NCI-H146 treated with DMSO at 0.1 percent for 48 hours (cell line): ENCODE results near the gene POLR2E.

Source experiments
- DNase-seq: peaks from one replicate; lab custom pipeline; 2025; ENCODE audit not compliant: unreplicated experiment; lab: John Stamatoyannopoulos, UW

Gene POLR2E

DNA sequence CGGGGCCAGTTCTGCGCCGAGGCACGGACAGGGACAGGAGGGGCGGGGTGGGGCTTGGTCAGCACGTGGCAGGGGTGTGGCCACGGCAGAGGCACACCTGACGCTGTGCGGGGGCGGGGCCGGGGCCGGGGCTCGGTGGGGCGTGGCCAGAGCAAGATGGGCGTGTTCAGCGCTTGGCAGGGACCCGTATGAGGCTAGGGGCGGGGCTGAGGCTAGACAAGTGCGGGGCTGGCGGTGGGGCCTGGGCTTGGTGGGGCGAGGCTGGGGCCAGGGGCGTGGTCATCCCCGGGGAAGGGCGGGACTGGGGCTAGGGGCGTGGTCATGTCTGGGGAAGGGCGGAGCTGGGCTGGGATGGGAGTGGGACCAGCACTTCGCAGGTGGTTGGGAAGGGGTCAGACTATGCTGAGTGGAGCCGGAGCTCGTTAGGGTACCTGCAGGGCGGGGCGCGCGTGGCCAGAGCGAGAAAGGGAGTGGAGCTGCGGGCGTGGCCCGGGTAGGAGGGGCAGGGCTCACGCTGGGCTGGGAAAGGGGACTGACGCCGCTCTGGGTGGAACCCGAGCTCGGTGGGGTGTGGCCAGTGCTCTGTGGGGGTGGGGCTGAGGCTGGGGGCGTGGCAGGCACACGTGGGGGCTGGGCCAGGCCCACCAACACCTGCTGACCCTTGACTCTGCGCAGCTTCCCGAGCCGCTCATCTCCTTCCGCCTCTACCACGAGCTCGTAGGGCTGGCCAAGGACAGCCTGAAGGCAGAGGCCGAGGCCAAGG is 12.8 kb downstream of the POLR2E start:
- DNase-seq: peak; percentile 87

DNA sequence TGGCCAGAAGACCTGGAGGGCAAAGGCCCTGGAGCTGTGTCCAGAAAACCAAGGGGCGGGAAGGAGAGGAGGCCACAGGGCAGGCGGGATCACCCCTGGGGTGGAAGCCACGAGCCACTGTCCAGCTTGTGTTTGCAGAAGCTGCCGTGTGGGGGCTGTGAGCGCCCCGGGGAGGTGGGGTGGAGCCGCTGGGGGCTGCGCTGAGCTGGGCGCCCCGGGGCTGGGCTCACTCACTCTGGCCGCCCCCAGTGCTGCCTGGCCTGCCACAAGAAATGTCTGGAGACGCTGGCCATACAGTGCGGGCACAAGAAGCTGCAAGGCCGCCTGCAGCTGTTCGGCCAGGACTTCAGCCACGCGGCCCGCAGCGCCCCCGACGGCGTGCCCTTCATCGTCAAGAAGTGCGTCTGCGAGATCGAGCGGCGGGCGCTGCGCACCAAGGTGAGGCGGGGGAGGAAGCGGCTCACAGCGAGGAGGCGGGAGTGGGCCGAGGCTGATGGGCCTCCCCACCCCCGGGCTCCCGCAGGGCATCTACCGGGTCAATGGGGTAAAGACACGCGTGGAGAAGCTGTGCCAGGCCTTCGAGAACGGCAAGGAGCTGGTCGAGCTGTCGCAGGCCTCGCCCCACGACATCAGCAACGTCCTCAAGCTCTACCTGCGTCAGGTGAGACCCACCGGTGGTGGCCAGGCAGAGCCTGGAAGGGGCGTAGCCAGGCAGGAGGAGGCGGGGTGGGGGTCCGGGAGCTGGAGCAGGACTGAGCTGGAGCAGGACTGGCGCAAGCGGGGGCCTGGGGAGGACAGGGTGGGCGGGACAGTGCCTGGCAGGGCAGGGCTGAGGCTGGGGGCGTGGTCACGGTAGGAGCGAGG is 13.6 kb downstream of the POLR2E start:
- DNase-seq: no peak

DNA sequence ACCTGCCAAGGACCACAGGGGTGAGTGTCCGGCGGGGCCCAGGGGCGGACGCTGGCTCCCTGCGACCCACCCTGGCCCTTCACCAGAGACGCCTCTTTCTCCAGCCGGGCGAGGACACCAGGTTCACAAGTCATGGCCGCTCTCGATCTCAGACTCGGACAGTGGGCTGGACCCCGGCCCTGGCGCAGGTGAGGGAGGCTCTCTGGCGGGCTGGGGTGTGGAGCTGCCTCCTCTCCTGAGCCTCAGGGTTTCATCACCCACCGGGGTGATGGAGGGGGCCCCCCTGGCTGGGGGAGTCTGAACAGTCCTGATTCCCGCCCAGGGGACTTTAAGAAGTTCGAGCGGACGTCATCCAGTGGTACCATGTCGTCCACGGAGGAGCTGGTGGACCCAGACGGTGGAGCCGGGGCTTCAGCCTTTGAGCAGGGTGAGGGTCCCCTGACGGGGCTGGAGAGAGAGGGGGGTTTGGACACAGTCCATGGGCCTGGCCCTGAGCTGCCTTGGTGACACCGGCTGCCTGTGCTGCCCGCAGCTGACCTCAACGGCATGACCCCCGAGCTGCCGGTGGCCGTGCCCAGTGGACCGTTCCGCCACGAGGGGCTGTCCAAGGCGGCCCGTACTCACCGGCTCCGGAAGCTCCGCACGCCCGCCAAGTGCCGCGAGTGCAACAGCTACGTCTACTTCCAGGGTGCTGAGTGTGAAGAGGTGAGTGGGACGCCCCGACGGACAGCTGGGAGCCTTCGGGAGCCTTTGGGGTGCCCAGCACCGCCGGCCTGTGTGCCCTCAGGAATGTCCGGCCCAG is 14.6 kb downstream of the POLR2E start:
- no peak for DNase-seq

DNA sequence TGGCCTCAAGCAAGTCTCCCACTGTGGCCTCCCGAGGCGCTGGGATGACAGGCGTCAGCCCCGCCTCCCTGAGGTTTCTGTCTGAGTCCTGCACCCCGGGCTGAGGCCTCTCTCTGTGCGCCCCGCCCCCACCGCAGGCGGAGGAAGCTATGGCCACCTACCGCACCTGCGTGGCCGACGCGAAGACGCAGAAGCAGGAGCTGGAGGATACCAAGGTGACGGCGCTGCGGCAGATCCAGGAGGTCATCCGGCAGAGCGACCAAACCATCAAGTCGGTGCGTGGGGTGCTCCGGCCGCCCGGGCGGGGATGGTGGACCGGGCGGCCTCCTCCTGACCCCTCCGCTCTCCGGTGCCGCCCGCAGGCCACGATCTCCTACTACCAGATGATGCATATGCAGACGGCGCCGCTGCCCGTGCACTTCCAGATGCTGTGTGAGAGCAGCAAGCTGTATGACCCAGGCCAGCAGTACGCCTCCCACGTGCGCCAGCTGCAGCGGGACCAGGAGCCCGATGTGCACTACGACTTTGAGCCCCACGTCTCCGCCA is 15.5 kb downstream of the POLR2E start:
- DNase-seq: no peak

DNA sequence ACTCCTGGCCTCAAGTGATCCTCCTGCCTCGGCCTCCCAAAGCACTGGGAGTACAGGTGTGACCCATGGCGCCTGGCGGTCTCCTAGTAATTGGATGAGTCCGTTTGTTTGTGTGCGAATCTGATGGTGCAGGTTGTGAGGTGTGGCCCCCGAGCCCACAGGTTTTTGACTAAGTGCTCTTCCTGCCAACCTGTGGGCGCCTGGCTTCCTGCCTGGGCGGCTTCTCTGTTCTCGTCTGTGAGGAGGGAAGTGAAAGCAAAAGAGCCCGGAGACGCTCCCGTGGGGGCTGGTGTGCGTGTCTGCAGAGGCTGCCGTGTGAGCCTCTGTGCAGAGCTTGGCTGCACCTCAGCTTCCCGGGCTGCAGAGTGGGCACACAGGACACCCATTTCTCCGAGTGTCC is 18.2 kb downstream of the POLR2E start:
- no peak for DNase-seq

DNA sequence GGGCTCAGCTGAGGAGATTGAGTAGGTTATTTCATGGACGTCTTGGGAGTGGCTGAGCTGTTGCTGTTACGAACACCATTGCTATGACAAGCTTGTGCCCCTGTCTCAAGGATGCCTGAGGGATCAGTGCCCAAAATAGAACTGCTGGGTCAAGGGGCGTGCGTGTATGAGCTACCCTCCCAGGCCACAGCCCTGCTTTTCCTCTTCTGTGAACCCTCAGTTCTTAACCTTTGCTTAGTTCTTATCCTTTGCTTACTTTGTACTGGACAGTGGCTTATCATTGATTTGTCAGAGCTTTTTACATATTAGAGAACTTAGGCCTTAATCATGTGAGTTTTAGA is 19.2 kb downstream of the POLR2E start:
- DNase-seq: no peak

DNA sequence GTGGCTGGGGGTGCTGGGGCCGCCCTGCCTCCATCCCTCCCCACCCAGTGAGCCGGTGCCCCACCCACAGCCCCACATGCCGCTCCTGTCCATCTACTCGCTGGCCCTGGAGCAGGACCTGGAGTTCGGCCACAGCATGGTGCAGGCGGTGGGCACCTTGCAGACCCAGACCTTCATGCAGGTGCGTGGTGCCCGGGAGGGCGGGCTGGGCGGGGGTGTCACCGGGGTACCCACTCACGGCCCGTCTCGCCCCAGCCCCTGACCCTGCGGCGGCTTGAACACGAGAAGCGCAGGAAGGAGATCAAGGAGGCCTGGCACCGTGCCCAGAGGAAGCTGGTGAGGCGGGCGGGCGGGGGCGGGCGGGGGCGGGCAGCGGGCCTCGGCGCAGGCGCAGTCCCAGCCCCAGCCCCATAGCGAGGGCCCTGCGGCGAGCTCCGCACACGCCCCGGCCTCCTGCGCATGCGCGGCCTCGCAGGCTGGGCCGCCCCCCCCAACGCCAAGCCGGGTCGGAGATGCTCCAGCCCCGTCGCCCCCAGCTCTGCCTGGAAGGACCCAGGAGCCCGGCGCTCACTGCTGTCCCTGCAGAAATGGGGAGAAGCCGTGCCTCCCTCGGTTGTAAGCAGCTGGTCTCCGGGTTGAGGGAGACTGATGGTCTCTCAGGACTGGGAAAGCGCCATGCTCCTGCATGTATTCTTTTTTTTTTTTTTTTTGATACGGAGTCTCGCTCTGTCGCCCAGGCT is 20.5 kb downstream of the POLR2E start:
- peak; percentile 62 for DNase-seq

DNA sequence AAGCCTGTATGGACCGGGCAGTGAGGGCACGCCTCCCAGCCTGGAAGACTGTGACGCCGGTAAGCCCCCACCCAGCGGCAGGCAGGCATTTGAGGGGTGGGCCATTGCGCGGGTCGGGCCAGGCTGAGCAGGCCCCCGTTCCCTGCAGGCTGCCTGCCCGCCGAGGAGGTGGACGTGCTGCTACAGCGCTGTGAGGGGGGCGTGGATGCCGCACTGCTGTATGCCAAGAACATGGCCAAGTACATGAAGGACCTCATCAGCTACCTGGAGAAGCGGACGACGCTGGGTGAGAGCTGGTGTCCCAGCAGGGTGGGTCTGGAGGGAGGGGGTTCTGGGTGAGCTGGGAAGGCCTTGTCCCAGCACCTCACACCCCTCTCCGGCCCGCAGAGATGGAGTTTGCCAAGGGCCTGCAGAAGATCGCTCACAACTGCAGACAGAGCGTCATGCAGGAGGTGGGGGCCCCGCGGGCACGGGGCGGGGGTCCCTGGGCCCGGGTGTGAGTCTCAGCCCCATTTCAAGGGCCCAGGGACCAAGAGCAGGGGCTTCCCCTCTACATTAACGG is 21.1 kb downstream of the POLR2E start:
- no peak for DNase-seq

DNA sequence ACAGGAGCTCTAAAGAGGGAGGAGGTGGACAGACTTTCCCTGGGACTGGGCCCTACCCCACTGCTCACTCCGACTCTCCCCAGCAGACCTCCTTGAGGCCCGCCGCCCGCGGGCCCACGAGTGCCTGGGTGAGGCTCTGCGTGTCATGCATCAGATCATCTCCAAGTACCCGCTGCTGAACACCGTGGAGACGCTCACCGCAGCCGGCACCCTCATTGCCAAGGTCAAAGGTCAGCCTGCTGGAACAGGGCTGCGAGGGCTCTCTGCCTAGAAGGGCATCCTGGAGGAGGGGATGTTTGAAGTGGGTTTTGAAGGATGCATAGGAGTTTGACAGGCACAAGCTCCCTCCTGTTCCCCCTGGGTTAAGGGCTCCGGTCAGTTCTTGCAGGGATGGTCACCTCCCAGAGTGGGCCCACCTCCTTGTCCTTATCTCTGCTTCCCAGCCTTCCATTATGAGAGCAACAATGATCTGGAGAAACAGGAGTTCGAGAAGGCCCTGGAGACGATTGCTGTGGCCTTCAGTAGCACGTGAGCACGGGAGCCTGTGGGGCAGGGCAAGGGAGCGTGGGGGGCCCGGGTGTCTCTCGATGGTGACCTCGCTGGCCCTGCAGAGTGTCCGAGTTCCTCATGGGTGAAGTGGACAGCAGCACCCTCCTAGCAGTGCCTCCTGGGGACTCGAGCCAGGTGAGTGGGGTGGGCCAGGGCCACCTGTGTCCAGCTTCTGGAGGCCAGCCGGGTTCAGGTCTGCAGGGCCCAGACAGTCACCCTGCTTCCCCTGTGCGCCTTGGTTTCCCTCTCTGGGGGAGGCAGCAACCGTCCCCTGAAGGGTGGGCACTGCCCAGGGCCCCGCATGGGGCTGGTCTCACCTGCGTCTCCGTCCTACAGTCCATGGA is 21.9 kb downstream of the POLR2E start:
- DNase-seq: no peak

DNA sequence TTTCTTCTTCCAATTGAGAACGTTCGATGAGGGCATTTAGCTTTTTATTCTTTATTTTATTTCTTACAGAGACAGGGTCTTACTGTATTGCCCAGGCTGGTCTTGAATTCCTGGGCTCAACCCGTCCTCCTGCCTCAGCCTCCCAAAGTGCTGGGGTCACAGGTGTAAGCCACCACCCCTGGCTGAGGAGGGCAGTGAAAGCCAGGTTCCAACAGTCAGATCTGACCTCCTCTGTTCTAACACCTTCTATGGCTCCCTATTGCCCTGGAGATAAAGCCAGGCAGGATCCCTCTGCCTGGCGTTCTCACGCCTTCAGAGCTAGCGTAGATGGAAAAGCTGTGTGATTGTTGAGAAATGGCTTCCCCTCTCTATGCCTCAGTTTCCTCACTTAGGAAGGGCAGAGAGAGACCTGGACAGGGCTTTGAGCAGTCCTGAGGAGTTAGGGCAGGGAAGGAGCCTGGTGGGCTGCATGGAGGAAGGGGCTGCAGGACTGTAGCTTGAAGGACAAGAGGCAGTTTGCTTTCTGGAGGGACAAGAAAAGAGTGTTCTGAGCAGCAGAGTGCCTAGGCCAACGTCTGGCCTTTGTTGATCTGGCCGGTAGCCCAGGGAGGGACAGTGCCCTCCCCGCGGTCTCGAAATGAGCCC is 22.7 kb downstream of the POLR2E start:
- DNase-seq: no peak

DNA sequence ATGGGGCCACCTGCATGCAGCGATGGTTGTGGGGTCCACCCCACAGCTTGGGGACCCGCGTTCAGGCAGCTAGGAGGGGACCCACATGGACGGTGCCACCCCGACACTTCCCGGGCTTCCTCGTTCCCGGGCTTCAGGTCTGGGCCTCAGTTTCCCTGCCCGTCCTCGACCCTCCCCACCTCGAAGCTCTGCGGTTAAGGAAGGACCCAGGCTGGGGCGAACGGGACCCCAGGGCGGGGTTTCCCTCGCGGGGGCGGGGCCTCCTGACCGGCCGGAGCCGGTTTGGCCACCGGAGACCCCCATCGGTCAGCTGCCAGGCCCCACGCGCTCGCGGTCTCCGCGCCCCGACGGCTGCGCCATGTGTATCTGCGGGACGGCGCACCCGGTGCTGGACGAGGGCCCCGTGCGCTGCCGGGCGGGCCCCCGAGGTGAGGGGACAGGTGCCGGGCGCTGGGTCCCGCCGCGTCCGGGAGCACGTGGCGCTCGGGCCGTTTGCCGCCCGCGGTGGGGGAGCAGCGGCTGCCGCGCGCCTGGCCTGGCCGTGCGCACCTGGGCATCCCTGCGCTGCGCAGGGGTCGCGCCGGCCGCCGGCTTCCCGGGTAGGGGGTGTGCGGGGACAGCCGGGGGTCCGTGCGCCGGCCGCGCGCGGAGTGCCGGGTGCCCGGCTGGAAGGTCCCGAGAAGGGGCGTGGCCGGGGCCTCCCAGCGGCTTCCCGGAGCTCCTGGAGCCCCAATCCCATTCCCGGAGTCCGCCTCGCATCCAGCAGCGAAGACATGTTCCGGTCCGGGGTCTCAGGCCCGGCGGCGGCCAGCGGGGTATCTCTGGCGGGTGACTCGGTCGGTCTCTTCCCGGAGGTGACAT is 24.0 kb downstream of the POLR2E start:
- no peak for DNase-seq

DNA sequence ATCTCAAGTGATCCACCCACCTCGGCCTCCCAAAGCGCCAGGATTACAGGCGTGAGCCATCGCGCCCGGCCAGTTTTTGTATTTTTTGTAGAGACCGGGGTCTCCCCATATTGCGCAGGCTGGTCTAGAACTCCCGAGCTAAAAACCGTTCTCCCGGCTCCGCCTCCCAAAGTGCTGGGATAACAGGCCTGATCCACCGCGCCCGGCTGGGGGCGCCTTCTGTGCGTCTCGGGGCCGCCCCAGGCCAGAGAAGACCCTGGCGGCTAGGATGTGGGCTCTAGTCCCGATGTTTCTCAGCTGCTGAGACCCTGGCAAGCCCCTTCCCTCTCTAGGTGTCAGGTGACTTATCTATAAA is 24.6 kb downstream of the POLR2E start:
- DNase-seq: no peak

DNA sequence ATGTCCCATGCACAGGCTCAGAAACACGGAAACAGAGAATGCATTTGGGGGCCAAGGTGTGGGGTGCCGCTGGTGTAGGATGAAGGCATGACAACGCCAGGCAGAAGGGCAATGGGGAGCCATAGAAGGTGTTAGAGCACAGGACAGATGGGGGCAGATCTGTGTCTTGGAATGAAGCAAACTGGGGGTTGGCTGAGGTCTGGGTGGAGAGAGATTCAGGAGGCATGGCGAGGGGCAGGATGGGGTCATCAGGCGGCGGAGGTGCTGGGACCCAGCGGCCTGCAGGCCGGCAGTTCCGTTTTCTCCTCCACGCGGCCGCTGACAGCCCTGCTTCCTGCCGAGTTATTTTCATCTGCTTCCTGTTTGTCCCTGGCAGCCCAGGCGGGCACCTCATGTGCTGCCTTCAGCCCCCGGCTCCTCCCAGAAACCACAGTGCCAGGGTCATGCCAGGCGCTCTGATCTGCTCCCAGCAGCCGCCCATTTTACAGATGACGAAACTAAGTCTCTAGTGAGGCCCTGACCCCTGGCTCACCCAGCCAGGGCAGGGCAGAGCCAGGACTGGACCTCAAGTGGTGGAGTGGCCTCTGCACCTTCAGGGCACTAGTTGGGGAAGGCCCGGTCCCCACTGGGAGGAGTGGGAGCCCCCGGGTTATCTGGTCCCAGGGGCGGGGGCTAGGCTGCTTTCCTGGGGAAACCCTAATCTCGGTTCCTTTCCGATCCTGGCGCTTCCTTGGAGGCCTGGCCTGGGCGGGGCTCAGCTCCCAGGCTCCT is 26.0 kb downstream of the POLR2E start:
- no peak for DNase-seq

DNA sequence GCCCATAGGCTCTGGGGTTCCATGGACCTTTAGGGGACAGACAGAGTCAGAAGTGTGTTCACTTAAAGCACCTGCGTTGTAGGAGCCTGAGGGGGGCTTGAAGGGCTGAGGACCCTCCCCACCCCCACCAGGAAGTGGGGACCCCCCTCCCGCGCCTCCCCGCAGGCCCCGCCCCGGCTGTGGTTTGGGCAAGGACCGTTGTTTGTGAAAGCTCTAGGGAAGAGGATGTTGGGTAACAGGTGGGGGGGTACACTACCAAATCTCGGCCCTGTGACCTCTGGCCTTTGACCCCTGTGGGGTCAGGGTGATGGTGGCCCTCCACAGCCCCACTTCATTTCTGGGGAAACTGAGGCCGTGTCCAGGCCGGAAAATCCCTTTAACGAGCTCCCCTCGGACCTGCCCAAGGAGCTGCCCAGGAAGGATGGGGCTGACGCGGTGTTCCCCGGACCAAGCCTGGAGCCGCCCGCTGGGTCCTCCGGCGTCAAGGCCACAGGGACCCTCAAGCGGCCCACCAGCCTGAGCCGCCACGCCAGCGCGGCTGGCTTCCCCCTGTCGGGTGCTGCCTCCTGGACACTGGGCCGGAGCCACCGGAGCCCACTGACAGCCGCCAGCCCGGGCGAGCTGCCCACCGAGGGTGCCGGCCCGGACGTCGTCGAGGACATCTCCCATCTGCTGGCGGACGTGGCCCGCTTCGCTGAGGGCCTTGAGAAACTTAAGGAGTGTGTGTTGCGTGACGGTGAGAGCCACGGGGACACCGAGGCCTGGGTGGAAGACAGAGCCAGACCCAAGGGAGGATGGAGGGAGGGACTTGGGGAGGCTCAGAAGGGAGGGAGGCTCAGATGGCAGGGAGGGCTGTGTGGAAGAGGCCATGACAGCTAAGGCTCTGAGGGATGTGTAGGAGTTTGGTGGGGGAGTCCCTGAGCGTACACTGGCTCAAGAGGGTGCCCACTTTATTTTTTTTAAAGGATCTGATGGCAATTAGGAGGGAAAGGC is 26.9 kb downstream of the POLR2E start:
- DNase-seq: no peak

DNA sequence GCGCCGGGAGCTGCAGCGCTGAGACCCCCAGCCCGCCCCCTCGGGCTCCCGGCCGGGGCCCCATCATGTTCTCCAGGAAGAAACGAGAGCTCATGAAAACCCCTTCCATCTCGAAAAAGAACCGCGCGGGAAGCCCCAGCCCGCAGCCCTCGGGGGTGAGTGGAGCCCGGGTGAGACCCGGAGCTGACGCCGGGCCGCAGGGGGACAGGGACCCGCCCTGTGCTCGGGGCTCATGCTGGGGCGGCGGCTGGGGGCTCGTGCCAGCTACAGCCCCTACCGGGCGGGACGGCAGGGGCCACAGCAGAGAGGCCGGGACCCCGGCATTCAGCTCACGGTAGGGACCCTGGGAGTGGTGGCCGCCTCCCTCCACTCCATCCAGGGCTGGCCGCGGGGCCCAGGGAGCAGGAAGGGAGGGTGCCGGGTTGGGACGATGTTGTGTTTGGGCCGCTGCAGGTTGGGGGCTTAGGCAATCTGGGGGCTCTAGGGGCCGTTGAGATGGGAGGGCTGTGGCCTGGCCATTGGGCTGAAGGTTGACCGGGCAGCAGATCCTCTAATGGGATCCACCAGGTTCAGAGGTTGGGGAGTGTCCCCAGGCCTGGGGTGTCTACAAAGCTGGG is 27.7 kb downstream of the POLR2E start:
- DNase-seq: no peak
